GM12878 (cell line): ENCODE measurements around the gene SERPINE1. TPM values are rescaled to one million over a fixed set of nuclear protein-coding genes. Genes with fewer than 3 reads are reported as not detected.

Source experiments
- BCL11A ChIP-seq: IDR thresholded peaks from 2 replicates; pipeline ENCODE4 v1.6.1; 2011; ENCODE audit warnings: low read depth, low read length
- BCLAF1 ChIP-seq: fragments of 450-650 bp; IDR thresholded peaks from 2 replicates; pipeline ENCODE4 v1.6.1; 2017; ENCODE audit warnings: antibody characterized with exemption, mild to moderate bottlenecking, moderate library complexity
- BMI1 ChIP-seq: fragments of 450-650 bp; IDR thresholded peaks from 2 replicates; pipeline ENCODE4 v1.6.1; 2016; ENCODE audit warnings: mild to moderate bottlenecking, moderate library complexity, borderline replicate concordance
- CBX5 ChIP-seq: sonication (generic); IDR thresholded peaks from 2 replicates; pipeline ENCODE4 v1.6.1; 2016; ENCODE audit warnings: low read depth, moderate library complexity, mild to moderate bottlenecking, inconsistent platforms
- CHD2 ChIP-seq: IDR thresholded peaks from 2 replicates; pipeline ENCODE4 v1.6.1; 2011; ENCODE audit warnings: low read depth, low read length, improper control_type of control experiment, borderline replicate concordance
- CTCF ChIP-seq, 3 experiments: IDR thresholded peaks in 2 of 3; conservative IDR thresholded peaks in 1 of 3; 2 replicates each; pipeline ENCODE4 v1.5.1; 2011; ENCODE audit warnings: low read depth in 3 of 3, low read length in 3 of 3, mild to moderate bottlenecking in 3 of 3, control low read depth in 2 of 3, moderate library complexity in 2 of 3, inconsistent platforms in 1 of 3, mixed read lengths in 1 of 3; ENCODE audit not compliant: control insufficient read depth in 2 of 3, insufficient read depth in 1 of 3; ENCODE audit errors: extremely low read depth in 1 of 3
- DPF2 ChIP-seq: fragments of 450-650 bp; IDR thresholded peaks from 2 replicates; pipeline ENCODE4 v1.6.1; 2017; ENCODE audit warnings: mild to moderate bottlenecking
- EP300 ChIP-seq, 2 experiments: fragments of 150-350 bp in 1 of 2; IDR thresholded peaks; 2 replicates each; pipeline ENCODE4 v1.6.1; 2011 to 2012; ENCODE audit warnings: low read depth in 2 of 2, low read length in 2 of 2, borderline replicate concordance in 1 of 2, improper control_type of control experiment in 1 of 2, inconsistent platforms in 1 of 2; ENCODE audit not compliant: control insufficient read depth in 1 of 2
- FOXK2 ChIP-seq: fragments of 450-650 bp; IDR thresholded peaks from 2 replicates; pipeline ENCODE4 v1.6.1; 2017; ENCODE audit warnings: mild to moderate bottlenecking, moderate library complexity
- HDAC2 ChIP-seq: fragments of 200-600 bp; sonication (generic); IDR thresholded peaks from 2 replicates; pipeline ENCODE4 v1.6.1; 2017
- HDAC6 ChIP-seq: fragments of 200-600 bp; sonication (generic); IDR thresholded peaks from one replicate; pipeline ENCODE4 v1.8.0; 2017; ENCODE audit warnings: antibody characterized with exemption; ENCODE audit not compliant: unreplicated experiment
- IRF3 ChIP-seq: fragments of 450-650 bp; IDR thresholded peaks from 2 replicates; pipeline ENCODE4 v1.6.1; 2014; ENCODE audit warnings: mild to moderate bottlenecking
- JUNB ChIP-seq: IDR thresholded peaks from 2 replicates; pipeline ENCODE4 v1.6.1; 2016; ENCODE audit warnings: antibody characterized with exemption, mild to moderate bottlenecking
- MXI1 ChIP-seq: fragments of 150-350 bp; IDR thresholded peaks from 2 replicates; pipeline ENCODE4 v1.6.1; 2011; ENCODE audit warnings: low read depth, mild to moderate bottlenecking, inconsistent platforms, low read length, improper control_type of control experiment
- NFXL1 ChIP-seq: fragments of 450-650 bp; IDR thresholded peaks from 2 replicates; pipeline ENCODE4 v1.6.1; 2017; ENCODE audit warnings: antibody characterized with exemption, mild to moderate bottlenecking, borderline replicate concordance
- PAX5 ChIP-seq: IDR thresholded peaks from 2 replicates; pipeline ENCODE4 v1.6.1; 2011; ENCODE audit warnings: low read depth, low read length, borderline replicate concordance
- PBX3 ChIP-seq: IDR thresholded peaks from 2 replicates; pipeline ENCODE4 v1.6.1; 2011; ENCODE audit warnings: mild to moderate bottlenecking, low read depth, low read length, moderate library complexity; ENCODE audit not compliant: insufficient replicate concordance
- RAD21 ChIP-seq: IDR thresholded peaks from 2 replicates; pipeline ENCODE4 v1.6.1; 2011; ENCODE audit warnings: mild to moderate bottlenecking, low read depth, low read length, moderate library complexity; ENCODE audit not compliant: insufficient read depth
- RBBP5 ChIP-seq: fragments of 200-600 bp; sonication (generic); conservative IDR thresholded peaks from 2 replicates; pipeline ENCODE4 v1.6.1; 2016
- SMAD1 ChIP-seq: fragments of 450-650 bp; IDR thresholded peaks from 2 replicates; pipeline ENCODE4 v1.6.1; 2018; ENCODE audit warnings: mild to moderate bottlenecking, low read depth; ENCODE audit not compliant: partially characterized antibody
- SMC3 ChIP-seq: IDR thresholded peaks from 2 replicates; pipeline ENCODE4 v1.6.1; 2011; ENCODE audit warnings: low read length, improper control_type of control experiment, borderline replicate concordance
- WRNIP1 ChIP-seq: IDR thresholded peaks from 2 replicates; pipeline ENCODE4 v1.6.1; 2011; ENCODE audit warnings: low read depth, low read length, improper control_type of control experiment, borderline replicate concordance
- YY1 ChIP-seq: IDR thresholded peaks from 2 replicates; pipeline ENCODE4 v1.6.1; 2011; ENCODE audit warnings: low read depth, mild to moderate bottlenecking, low read length
- ZSCAN29 ChIP-seq: fragments of 450-650 bp; IDR thresholded peaks from 2 replicates; pipeline ENCODE4 v1.6.1; 2017; ENCODE audit warnings: mild to moderate bottlenecking, moderate library complexity
- polyA plus RNA-seq, 11 experiments: library from polyadenylated mRNA; depleted of rRNA in 4 of 11; unstranded in 6 of 11; stranded (reverse) in 5 of 11; fragments of >200 nt; fragmentation: Nextera tagmentation in 4 of 11; fragmentation: Illumina TruSeq in 1 of 11; extraction: Ambion mirVana in 4 of 11; extraction: Trizol in 1 of 11; gene quantifications; 1 replicate in 1 of 11; 2 replicates in 10 of 11; pipeline versions ENCODE4 v1.2.1 to v1.2.3, GENCODE V29; 2011 to 2016; ENCODE audit warnings: inconsistent platforms in 2 of 11, missing spikeins in 2 of 11, low read depth in 1 of 11
- total RNA-seq, 4 experiments: library from RNA; depleted of rRNA in 3 of 4; stranded (reverse); fragments of >200 nt in 3 of 4; fragmentation: Illumina TruSeq in 1 of 4; extraction: Trizol in 1 of 4; gene quantifications; 2 replicates each; pipeline versions ENCODE4 v1.2.1 to v1.2.3, GENCODE V29; 2013 to 2021

The SERPINE1 gene
- total and polyA plus RNA-seq, 10 of the 15 experiments (the other 5 are each of a cell fraction or from before 2014, with no cell fraction given), result 0.20 to 2.4 (median 0.44) TPM

GRCh38 chr7:101077303-101078086, 49.4 kb upstream of the SERPINE1 start (continued):
- TF ChIP-seq NFXL1 (no peak), CTCF (IDR thresholded peaks at IDR 0.05 in 2 of 3, conservative IDR thresholded peaks at IDR 0.05 in 1 of 3; ENCODE audit: control insufficient read depth in 2 of 3, extremely low read depth in 1 of 3, insufficient read depth in 1 of 3, low read depth in 3 of 3, low read length in 3 of 3) (peak; percentile 92 to 96 (median 96); a peak in 5 of 6 replicates), WRNIP1 (0 out of 2 replicates have a peak, but pooled peaks have one; percentile 43), BMI1 (peak; percentile 81), SMC3 (peak; percentile 73), BCLAF1 (no peak), IRF3 (no peak), DPF2 (peak; percentile 62; the same call in 1 of the 2 replicates), HDAC2 (no peak), ZSCAN29 (no peak), RAD21 (peak; percentile 82), JUNB (no peak), PBX3 (peak; percentile 62), PAX5 (peak; percentile 50; the same call in 1 of the 2 replicates), EP300 (IDR thresholded peaks at IDR 0.05; ENCODE audit: borderline replicate concordance in 1 of 2, control insufficient read depth in 1 of 2, low read depth in 2 of 2, low read length in 2 of 2) (0 out of 4 replicates have a peak, but pooled peaks of 1 of the 2 experiments have one; percentile 12), FOXK2 (no peak), BCL11A (no peak), YY1 (peak; percentile 67), CHD2 (no peak), MXI1 (0 out of 2 replicates have a peak, but pooled peaks have one; percentile 15), HDAC6 (no peak), CBX5 (no peak), RBBP5 (no peak), SMAD1 (no peak)
